HPDE6-E6E7 (cell line): Measurements from ENCODE around the gene ST6GALNAC6.

ENCODE experiments used
- DNase-seq: peaks from one replicate; pipeline ENCODE4 v3.0.0; 2011; ENCODE audit warnings: missing footprints; ENCODE audit errors: extremely low spot score

The ST6GALNAC6 gene

DNA sequence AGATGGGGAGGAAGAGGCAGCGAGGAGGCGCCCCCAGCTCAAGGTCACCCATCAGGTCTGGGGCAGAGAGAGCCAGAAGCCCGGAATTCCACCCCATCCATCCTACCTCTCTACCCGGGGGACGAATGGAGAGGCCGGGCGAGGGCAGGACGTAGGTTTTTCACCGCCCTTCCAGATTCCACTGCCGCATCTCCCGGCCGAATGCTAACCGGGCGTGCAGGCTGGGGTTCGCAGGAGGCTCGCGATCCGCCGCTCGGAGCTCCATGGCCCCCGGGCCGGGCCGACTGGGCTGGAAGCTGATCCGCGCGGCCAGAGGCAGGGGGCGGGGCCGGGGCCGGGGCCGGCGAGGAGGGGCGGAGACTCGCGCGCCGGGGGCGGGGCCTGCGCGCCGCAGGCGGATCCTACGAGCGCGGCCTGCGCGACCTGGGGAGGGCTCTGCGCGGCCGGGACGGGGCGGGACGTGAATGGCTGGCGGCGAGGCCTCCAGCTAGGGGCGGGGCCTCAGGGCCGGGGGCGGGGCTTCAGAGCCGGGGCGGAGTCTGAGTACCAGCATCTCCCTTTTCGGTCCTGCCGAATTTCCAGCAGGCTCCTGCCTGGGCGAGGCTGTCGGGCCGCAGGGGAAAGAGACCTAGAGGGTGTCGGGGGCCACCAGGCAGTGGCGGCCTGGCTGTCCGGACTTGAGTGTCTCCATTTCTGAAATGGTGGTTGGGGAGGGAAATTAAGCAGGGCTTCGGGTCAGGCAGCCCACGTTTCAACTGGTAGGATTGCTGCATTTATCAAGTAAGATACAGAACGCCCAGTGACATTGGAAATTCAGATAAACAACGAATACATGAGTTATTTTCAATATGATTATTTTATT, 17.5 kb upstream of the ST6GALNAC6 start, which contains the start of gene ST6GALNAC4:
Gene ST6GALNAC4 (minus strand): TSS at position 322 of the 862 bp plus-strand sequence. CDS start 622 bp downstream, outside the sequence.
- DNase-seq: no peak

DNA sequence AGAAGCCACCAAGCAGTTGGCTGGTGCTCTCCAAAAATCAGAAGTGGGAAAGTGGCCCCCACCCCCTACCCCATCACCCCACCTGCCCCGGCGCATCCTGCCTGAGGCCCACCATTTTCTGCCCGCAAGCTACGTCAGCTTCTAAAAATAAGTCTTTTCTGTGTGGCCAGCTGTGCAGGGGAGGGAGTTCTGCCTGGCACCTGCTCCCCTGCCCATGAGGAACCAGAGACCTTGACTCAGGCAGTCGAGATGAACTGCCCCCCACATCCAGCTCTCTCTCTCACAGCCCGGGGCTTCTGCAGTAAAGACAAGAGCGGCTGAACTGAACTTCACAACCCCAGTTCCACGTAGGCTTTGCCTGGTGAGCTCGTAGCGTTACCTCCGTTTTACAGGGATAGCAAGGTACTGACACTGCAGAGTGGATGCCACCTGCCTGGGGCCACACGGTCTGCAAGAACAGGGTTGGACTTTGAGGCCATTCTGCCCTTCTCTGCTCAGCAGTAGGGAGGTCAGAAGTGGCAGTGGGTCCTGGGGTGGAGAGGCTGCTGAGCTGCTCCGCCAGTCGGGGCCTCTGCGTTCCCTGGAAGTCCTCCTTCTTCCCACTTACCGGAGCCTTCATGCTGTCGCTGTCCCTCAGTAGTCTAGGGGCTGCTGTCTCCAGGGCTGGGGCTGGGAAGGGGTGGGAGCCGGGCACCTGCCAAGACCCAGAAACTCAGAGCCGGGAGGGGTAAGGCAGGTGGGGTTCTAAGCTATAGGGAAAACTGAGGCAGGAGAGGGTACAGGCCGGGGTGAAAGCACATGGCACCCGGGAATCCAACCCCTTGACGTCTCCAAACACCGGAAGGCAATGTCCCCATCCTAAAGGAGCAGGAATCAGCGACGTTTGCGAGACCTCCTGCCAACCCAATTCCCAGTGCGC, 16.7 kb upstream of the ST6GALNAC6 start:
- no peak for DNase-seq

- DNase-seq: no peak
These were observed 15.9 kb upstream of the ST6GALNAC6 start for GRCh38 chr9:127915325-127915752.

- DNase-seq: no peak
These were observed 14.3 kb upstream of the ST6GALNAC6 start for GRCh38 chr9:127913682-127914081.

DNA sequence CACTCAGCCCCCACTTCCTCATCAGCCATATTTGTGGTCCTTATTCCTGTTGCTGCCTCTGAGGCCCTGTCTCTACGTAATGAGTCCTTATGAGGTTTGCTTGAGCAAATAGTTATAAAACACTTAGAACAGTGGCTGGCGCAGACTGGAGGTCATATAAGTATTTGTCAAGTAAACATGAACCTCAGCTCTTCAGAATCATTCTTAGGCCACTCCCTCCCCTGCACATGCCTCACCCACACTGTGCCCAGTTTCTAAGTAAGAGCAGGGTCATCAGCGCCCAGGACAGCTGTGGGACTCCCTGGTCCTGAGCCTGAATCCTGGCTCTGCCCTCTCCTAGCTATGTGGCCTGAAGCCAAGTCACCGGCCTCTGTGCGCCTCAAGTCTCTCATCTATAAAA, 13.5 kb upstream of the ST6GALNAC6 start:
- DNase-seq: no peak

- no peak for DNase-seq
These were observed 12.9 kb upstream of the ST6GALNAC6 start for GRCh38 chr9:127912296-127912695.

DNA sequence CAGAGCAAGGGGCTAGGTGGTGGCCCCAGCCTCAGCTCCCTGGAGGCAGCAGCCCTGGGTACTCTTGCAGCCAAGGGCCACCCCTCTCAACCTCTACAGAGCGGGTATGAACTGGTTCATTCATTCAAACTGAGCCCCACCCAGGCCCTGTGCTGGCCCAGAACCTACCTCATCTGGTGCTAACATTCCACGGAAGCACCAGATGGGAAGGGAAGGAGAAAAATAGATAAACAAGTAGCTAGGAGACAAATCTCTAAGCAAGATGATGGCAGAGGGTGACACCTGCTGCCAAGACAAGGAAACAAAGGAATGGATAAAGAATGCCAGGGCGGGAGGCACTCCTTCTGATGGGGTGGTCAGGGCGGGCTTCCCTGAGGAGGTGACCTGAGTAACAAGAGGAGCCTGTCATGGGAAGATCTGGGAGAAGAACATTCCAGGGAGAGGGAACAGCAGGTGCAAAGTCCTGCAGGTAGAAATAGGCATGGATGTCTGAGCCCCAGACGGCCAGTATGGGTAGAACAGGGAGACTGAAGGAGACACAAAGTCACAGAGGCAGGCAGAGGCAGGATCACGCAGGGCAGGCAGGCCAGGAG, 11.3 kb upstream of the ST6GALNAC6 start:
- no peak for DNase-seq

DNA sequence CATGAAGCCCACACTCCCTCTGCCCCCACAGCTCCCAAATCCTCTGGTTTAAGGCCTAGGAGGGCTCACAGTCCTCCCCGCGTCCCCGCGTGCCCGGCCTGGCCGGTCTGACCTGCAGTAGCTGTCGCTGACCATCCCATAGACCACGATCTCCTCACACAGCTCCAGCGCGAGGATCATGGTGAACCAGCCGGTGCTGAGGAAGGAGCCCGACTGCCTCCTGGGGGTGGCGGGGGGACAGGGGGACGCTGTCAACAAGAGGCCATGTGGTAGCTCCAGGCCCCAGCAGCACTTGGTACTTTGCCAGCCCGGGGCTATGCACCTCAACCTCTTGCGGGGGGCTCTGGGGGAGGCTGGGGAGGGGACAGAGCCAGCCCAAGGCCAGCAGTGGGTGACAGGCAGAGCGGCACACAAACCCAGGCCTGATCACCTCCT, 10.5 kb upstream of the ST6GALNAC6 start:
- no peak for DNase-seq

GRCh38 chr9:127908660-127908926, 9.2 kb upstream of the ST6GALNAC6 start:
- no peak for DNase-seq

- no peak for DNase-seq
These were observed 8.7 kb upstream of the ST6GALNAC6 start for GRCh38 chr9:127907867-127908659.

GRCh38 chr9:127905788-127906191, 6.4 kb upstream of the ST6GALNAC6 start:
- no peak for DNase-seq

DNA sequence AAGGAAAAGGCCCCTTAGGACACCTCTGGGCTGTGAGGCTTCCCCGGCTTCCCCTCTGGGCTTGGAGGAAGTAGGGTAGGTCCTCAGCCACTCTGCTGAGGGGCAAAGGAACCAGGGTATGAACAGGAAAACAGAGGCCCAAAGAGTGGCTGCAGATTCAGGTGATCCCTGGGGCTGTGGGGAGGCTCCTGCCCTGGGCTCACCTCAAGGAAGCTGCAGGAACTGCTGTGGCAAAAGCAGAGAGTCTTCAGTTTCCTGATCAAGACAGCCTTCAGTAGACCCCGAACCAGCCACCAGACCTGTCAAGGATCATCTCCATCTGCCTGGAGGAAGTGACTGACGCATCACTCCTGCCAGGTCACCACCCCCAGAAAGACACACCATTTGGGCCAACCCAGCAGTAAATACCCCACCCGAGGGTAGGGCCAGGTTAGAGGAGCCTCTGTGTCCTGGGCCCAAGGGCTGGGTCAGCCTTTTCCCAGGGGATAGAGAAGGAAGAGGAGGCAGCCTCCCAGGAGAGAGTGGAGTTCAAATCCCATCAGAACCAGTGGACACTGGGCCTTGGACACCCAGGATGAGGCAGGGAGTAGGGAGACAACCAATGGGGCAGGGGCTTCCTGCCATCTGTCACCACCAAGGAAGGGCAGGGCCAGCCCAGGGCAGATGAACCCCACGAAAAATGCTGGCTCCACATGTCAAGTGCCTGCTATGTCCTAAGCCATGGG, 5.8 kb upstream of the ST6GALNAC6 start:
- no peak for DNase-seq

- no peak for DNase-seq
These were observed 5.2 kb upstream of the ST6GALNAC6 start for GRCh38 chr9:127904561-127905003.

- no peak for DNase-seq
These were observed 4.4 kb upstream of the ST6GALNAC6 start for GRCh38 chr9:127903557-127904475.

DNA sequence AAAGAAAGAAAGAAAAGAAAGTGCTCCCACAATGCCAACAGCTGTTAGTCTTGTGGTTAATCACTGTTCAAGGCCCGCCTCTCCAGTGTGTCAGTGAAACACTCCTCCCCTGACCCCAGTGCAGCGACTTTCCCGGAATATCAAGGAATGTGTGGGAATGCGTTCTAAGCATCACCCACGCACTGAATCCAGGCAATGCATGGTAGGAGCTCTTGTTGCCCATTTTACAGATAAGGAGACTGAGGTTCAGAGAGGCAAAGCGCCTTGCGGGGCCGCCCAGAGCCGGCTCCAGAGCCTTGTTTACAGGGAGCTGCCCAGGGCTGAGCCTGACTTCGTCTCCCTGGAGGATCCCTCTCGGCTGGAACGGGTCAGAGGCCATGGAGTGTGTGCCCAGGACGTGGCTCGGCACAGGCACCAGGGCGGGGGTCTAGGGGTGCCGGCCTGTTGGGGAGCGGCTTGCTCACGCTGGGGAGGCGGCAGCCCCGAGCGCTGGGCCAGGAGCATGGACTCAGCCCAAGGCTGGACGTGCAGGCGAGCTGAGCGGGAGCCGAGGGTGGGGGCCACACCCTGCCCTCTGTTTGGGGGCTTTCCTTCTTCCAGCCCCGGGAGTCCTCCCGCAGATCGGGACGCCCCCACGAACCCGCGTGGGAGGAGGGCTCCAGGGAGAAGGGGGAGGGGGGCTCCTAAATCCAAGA, 823 bp downstream of the ST6GALNAC6 start:
- no peak for DNase-seq

DNA sequence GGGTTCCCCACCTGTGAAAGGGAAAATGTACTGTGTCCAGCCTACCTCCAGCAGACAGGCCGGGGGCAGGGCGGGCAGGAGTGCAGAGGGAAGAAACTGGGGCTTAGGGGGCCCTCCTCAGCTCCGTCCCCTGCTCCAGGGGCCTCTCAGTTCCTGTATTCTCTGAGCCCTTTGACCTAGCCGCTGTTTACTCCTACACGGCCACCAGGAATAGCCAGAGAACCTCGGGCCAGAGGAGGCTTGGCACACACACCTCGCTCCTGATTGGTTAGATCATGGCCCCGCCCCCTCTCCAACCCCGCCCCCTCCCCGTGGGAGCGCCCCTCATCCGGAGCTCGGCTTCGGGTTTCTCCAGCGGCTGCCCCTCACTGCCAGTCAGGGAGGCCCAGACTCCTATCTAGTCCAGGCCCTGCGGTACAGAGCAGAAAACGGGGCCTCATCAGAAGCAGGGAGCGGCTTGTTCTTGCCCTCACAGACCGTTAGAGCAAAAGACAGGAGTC, 2.2 kb downstream of the ST6GALNAC6 start:
- DNase-seq: no peak

DNA sequence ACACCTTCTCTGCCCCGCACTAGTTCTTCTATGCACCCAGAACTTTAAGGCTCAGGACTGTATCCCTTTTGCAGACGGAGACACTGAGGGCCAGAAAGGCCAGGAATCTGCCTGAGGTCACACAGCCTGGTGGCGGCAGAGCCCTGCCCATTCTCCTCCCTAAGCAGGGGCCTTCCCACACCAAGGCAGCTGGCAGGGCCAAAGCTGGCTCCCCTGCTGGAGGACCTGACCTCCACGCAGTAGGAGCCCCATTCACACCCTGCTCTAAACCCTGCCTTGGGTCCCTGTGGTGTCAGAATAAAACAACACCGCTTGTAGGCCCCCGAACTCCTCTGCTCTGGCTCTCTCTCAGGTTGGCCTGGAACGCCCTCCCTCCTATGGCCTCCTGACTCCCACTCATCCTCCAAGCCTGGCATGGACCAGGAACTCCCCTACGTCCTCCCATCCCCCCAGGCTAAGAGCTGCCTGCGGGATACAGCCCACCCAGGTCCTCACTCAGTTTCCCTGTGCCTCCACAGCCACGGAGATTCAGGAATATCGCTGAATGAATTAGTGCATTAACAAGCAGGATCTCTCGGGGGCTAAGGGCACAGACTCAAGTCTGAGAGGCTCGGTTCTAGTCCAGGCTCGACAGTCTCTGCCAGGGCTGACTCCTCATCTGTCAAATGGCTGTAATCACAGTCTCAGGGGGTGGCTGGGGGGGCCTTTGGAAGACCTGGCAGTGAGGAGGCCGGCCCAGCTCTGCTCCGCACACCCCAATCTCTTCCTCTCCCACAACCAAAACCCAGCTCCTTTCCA, 2.8 kb downstream of the ST6GALNAC6 start:
- DNase-seq: no peak

GRCh38 chr9:127895811-127896210, 3.6 kb downstream of the ST6GALNAC6 start:
- DNase-seq: no peak
